HG03432 (cell line): ENCODE data around the gene CLTCL1.
"Not testable (repeated sequence)": the region's sequence is repeated elsewhere in the genome, so short reads cannot be mapped to it uniquely, and the experiment has no call there.

Experiments
- ATAC-seq: cut with Tn5 transposase; IDR thresholded peaks from one replicate; pipeline ENCODE4 v1.9.1; 2021; ENCODE audit warnings: mild to moderate bottlenecking, moderate library complexity; ENCODE audit not compliant: unreplicated experiment

The CLTCL1 gene

DNA sequence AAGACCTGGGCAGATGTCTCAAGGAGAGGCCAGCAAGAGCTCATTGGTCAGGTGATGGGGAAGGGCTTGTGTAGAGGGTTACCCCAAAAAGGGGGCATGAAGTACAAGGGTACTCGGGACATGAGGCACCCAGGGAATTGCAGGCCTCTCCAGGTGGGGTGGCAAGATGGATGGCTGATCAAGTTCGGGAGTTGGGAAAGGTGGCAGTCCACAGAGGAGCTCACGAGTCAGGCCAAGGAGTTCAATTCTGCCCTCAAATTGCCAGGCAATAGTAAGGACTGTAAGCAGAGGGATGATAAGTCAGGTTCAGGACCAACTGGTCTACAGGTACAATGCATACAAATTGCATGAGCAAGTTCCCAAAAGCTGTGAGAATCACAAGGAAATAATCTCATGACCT lies 70.7 kb downstream of the CLTCL1 start:
- no peak for ATAC-seq

DNA sequence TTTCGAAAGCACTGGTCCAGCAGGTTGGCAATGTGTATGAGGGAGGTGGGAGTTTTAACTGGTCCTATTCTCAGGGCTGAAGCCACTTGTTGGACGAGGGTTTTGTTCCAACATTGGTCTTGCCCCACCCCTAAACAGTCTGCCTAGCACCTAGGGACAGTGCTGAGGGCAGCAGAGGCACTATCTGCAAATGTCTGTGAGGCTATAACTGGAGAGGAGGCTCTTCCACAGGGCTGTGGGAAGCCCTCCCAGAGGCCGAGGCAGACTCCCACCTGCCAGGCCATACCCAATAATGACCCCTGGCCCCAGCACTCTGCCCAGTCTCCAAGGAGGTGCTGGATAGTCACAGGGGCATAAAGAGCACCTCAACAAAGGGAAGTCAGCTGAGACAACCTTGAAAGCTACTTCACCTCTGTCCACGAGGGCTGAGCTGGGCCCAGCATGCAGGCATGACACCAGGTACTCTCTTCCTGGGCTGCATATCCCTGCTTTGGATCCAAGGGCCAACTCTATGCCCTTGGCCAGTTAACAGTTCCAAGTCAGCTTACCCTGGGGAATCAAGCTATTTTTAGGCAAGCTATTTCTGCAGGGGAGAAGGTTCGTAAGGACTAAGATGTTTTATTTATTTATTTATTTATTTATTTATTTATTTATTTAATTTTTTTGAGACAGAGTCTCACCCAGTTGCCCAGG lies 72.8 kb downstream of the CLTCL1 start:
- ATAC-seq, result no peak

DNA sequence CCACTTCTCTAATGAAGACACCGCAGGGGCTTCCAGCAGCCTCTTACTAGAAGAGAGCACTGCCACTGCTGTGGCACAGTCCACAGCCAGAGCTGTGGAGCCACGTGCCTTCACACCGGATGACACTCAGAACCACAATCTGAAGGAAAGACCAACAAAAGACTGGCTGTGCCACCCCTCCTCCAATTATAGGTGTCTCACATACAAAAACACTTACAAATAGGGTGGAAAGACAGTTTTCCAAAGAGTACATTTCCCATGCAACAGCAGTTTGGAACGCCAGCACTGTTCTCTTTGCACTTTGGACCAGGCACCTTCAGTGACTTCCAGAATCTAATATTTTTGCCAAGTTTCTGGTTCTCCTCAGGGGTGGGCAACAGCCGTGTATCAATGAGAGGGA lies 74.9 kb downstream of the CLTCL1 start:
- no peak for ATAC-seq

DNA sequence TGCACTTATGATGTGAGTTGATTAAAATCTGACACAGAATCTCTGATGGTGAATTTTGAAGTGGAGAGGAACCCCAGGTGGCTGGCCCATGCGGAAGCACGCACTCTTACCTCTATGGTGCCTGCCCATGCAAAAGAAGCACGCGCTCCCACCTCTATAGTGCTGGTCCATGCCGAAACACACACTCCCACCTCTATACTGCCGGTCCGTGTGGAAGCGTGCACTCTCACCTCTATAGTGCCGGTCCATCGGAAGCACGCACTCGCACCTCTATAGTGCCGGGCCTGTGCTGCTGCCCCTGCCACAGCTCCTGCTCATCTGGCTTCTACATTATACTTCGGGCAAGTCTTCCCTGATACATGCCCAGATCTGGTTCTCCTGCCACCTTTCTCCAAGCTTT lies 76.2 kb downstream of the CLTCL1 start:
- ATAC-seq, result no peak

DNA sequence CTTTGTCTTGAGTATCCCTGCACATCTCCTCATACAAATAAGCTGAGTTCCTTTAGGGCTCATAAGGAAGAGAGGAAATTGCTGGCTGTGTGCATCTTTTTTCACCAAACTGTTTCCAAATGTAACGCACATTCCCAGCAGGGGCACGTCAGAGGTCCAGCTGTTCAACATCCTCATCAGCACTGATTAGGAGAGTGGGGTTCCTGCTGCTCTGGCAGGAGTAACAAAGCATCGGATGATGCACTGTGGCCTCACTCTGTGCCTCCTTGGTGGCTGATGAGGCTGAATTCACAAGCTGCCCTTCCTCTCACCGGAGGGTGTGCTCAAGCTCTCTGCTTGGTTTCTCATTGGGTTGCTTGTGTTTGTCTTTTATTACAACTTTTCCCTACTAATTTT lies 77.4 kb downstream of the CLTCL1 start:
- no peak for ATAC-seq

- no peak for ATAC-seq
Observed at GRCh38 chr22:19213442-19214077, 78.0 kb downstream of the CLTCL1 start.

DNA sequence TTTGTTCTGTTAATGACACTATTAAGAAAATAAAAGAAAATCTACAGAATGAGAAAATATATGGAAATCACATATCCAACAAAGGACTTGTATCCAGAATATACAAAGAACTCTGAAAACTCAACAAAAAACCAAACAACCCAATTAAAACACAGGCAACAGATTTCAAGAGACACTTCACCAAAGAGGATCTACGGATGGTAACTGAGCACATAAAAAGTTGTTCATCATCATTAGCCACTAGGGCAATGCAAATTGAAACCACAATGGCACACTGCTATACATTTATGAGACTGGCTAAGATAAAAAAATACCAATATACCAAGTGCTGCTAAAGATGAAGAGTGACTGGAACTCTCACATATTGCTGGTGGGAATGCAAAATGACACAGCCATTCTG lies 78.5 kb downstream of the CLTCL1 start:
- ATAC-seq, result no peak

GRCh38 chr22:19212302-19212870 lies 79.1 kb downstream of the CLTCL1 start:
- ATAC-seq, result no peak

GRCh38 chr22:19210188-19210587 lies 81.3 kb downstream of the CLTCL1 start:
- ATAC-seq, result no peak

GRCh38 chr22:19208287-19208847 lies 83.2 kb downstream of the CLTCL1 start:
- no peak for ATAC-seq

DNA sequence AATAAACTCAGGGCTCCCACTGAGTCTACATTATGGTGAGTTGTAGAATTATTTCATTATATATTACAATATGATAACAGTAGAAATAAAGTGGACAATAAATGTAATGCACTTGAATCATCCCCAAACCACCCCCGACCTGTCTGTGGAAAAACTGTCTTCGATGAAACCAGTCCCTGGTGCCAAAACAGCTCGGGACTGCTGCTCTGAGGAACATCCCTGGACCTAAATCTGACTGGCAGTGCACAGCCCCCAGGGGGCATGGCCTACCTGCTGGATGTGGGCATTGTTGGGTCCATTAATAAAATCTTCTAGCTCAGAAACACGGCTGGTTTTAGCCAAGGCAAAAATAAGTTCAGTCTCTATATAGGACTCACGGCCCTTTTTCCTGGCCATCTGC lies 83.6 kb downstream of the CLTCL1 start:
- ATAC-seq, result no peak

DNA sequence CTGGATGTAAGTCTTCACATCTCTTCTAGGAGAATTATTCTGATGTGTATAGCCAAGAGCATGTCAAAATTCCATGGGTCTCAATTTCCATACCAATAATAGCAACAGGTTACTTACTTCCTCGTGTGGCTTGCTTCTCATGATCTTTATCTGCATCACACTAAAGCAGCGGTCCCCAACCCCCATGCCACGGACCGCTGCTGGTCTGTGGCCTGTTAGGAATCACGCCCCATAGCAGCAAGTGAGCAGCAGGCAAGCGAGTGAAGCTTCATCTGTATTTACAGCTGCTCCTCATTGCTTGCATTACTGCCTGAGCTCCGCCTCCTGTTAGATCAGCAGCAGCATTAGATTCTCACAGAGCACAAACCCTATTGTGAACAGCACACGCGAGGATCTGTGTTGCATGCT lies 84.1 kb downstream of the CLTCL1 start:
- no peak for ATAC-seq

DNA sequence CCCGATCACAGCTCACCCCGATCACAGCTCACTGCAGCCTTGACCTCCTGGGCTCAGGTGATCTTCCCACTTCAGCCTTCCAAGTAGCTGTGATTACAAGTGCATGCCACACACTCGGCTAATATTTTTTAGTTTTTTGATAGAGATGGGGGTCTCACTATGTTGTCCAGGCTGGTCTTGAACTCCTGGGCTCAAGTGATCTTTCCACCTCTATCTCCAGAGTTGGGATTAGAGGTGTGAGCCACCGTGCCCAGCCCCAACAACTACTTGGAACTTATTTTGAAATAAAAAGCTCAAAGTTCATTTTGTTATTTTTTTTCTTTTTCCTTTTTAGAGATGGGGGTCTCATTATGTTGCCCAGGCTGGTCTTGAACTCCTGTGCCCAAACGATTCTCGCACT lies 85.2 kb downstream of the CLTCL1 start:
- no peak for ATAC-seq

DNA sequence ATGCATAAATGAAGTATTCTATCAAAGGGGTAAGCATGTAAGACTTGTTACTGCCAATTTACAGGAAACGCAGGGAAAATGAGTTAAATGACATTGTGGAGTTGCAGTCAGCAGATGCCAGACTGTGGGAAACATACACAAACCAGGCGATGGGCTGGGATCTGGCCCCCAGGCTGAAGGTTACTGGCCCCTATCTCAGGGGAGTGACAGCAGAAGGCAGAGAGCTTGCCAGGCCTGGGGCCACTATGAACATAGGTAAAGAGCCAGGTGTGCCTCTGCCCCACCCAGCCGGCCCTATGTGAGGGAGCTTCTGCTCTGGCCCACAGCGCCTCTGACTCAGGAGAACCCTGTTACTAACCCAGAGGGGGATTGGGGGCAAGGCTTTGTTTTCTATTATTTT lies 86.9 kb downstream of the CLTCL1 start:
- no peak for ATAC-seq

DNA sequence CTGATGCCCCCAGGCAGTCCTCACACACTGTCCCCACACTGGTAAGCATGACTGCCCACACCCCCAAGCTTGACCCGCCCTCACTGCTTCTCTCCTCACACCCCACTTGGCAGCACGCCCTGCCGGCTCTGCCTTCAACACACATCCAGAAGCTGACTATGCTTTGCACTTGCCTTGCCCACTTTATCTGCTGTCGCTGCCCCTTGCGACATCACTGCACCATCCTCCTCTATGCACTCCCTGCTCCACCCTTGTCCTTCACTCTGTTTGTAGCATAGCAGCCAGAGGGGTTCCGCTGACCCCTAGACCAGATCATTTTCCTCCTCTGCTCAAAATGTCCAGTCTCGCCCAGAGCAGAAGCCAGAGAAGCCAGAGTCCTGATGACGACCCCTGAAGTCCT lies 87.7 kb downstream of the CLTCL1 start:
- ATAC-seq, result no peak

- not testable (repeated sequence) for ATAC-seq
Observed at GRCh38 chr22:19202799-19203186, 88.7 kb downstream of the CLTCL1 start.

- ATAC-seq, result no peak
Observed at GRCh38 chr22:19201869-19202798, 89.4 kb downstream of the CLTCL1 start.

GRCh38 chr22:19201130-19201868 lies 90.2 kb downstream of the CLTCL1 start:
- no peak for ATAC-seq

DNA sequence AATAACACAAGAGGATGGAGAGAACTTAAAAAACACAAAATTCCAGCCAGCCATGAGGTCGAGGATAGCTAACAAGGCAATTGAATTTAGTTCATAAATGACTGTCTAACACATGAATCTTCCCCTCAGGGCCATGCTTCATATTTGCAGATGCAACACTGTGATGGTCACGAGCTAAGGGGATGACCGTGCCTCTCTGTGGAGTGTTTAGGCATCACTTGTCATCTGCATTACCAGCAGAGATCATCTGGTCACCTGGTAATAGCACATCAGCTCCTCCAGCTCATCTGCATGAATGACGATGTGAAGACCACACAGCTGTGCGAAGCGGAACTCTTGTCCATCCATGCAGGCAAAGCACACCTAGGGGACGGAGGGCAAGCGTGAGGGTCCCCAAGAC lies 92.0 kb downstream of the CLTCL1 start:
- ATAC-seq, result no peak
